Upper lobe of left lung (tissue), 4 donors: ENCODE results near the gene TGFB1.
"Not testable (repeated sequence)": the region's sequence is repeated elsewhere in the genome, so short reads cannot be mapped to it uniquely, and the experiment has no call there.

Experiments
- EP300 ChIP-seq, 4 donors: sonication (generic); formaldehyde crosslinking; IDR thresholded peaks; one replicate each; pipeline ENCODE4 v1.5.1; 2017; ENCODE audit warnings: antibody characterized with exemption in 4 of 4, control low read depth in 2 of 4
- POLR2AphosphoS5 ChIP-seq, 2 donors: sonication (generic); formaldehyde crosslinking; IDR thresholded peaks; one replicate each; pipeline ENCODE4 v1.5.1; 2017; ENCODE audit warnings: antibody characterized with exemption in 2 of 2
- TF ChIP-seq, protein P1 (sequence below), 6 experiments: fragments of 450-650 bp in 4 of 6; fragments of 200-600 bp in 2 of 6; sonication (generic) in 2 of 6; IDR thresholded peaks; one replicate each; pipeline ENCODE4 v1.5.1; 2016 to 2019; ENCODE audit warnings: antibody characterized with exemption in 6 of 6

DNA sequence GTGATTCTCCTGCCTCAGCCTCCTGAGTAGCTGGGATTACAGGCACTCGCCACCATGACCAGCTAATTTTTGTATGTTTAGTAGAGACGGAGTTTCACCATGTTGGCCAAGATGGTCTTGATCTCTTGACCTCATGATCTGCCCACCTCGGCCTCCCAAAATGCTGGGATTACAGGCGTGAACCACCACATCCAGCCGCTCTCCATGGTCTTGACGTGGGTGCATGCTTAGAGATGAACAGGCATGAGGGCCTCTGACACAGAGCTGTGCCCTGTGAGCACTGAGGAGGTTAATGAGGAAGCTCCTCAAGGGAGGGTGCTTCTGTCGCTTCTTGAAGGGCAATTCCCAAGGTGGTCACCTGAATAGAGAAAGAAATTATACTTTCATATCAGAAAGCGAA lies 63.9 kb downstream of the TGFB1 start:
- TF ChIP-seq POLR2AphosphoS5, EP300 (IDR thresholded peaks at IDR 0.05): not testable (repeated sequence)
- TF ChIP-seq, protein P1, sequence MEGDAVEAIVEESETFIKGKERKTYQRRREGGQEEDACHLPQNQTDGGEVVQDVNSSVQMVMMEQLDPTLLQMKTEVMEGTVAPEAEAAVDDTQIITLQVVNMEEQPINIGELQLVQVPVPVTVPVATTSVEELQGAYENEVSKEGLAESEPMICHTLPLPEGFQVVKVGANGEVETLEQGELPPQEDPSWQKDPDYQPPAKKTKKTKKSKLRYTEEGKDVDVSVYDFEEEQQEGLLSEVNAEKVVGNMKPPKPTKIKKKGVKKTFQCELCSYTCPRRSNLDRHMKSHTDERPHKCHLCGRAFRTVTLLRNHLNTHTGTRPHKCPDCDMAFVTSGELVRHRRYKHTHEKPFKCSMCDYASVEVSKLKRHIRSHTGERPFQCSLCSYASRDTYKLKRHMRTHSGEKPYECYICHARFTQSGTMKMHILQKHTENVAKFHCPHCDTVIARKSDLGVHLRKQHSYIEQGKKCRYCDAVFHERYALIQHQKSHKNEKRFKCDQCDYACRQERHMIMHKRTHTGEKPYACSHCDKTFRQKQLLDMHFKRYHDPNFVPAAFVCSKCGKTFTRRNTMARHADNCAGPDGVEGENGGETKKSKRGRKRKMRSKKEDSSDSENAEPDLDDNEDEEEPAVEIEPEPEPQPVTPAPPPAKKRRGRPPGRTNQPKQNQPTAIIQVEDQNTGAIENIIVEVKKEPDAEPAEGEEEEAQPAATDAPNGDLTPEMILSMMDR (IDR thresholded peaks at IDR 0.05), result not testable (repeated sequence)
